ENCODE data around the gene PIGH. TPM values are rescaled to one million over a fixed set of nuclear protein-coding genes. Genes with fewer than 3 reads are reported as not detected.

Gene PIGH, protein sequence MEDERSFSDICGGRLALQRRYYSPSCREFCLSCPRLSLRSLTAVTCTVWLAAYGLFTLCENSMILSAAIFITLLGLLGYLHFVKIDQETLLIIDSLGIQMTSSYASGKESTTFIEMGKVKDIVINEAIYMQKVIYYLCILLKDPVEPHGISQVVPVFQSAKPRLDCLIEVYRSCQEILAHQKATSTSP
- total RNA-seq, result 100 to 1,000 TPM in 1 of 4 donors, 10 to 100 TPM in 3; 43.0 to 103 (median 63.1) TPM

DNA sequence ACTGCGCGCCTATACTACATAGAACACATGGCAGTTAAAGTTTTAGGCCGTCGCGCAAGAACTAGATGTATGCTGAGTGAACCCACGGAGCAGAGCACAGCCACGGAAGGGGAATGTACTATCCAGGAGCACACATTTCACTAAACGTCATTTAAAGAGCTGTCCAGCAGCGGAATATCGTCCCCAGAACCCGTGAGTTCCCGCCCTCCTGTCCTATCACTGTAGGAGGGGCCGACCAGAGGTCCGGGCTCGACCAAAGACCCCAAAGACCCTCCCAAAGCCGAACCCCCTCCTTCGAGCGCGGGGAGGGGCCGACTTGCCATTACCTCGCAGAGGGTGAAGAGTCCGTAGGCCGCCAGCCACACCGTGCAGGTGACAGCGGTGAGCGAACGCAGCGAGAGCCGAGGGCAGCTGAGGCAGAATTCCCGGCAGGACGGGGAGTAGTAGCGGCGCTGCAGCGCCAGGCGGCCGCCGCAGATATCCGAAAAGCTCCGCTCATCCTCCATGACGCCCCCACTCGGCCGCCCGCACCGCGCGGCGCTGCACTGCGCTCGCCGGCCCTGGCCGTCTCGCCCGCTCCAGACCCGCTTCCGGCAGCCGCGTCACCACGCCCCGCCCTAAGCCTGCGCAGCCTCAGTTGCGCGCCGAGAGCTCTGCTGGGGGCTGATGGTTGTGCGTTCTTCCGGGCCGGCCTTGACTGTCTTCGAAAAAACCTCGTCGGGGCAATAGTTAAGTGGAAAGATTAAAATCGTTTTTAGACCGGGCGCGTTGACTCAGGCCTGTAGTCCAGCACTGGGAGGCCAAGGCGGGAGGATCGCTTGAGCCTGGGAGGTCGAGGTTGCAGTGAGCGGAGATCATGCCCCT is at the start of gene PIGH:
PIGH (minus strand) TSS at position 571 of the 864 bp plus-strand sequence; CDS start at position 506, 65 bp downstream.
- H3K9me3 ChIP-seq, result no peaks in the 10 kb centered on the region
- intact Hi-C loops (cut with DNase I), result no loop called here
- peak within 1 kb of the TSS; percentile 81 to 96 (median 90) for H3K27ac ChIP-seq
- H3K4me3 ChIP-seq (replicated peaks in 1 of 3), result peak within 1 kb of the TSS; percentile 72 to 85 (median 77)
- peaks cover 13 to 30% of the 10 kb centered on the region in 2 donors for H3K4me1 ChIP-seq
- no peaks in the 10 kb centered on the region for H3K36me3 ChIP-seq
- TF ChIP-seq POLR2A (IDR thresholded peaks at IDR 0.05), result peak; percentile 69 to 98
- TF ChIP-seq, protein P1, sequence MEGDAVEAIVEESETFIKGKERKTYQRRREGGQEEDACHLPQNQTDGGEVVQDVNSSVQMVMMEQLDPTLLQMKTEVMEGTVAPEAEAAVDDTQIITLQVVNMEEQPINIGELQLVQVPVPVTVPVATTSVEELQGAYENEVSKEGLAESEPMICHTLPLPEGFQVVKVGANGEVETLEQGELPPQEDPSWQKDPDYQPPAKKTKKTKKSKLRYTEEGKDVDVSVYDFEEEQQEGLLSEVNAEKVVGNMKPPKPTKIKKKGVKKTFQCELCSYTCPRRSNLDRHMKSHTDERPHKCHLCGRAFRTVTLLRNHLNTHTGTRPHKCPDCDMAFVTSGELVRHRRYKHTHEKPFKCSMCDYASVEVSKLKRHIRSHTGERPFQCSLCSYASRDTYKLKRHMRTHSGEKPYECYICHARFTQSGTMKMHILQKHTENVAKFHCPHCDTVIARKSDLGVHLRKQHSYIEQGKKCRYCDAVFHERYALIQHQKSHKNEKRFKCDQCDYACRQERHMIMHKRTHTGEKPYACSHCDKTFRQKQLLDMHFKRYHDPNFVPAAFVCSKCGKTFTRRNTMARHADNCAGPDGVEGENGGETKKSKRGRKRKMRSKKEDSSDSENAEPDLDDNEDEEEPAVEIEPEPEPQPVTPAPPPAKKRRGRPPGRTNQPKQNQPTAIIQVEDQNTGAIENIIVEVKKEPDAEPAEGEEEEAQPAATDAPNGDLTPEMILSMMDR (IDR thresholded peaks at IDR 0.05), result peak; percentile 24 to 58 (median 44)
- 6 to 8% methylated on average over 43 of the region's 77 CpGs for WGBS, 2 donors
- peak; percentile 84 to 89 for DNase-seq
- no peaks in the 10 kb centered on the region for H3K27me3 ChIP-seq

DNA sequence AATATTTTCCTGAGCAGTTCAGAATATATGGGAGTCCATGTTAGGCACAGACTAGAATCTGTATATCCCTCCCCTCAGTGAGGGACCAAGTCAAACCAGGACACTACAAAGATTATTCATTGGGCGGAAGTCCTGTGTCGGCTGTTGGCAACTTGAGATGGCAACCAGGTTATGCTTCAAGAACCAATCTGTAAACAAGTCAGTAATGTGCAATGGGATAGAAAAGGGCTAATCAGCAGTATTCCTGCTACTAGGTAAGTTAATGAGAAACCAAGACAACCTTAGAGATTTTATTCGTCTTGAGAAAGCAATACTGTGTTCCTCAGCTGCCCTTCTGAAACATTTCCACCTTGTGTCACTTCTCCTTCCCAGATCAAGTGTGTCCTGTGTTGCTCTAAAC is 46.1 kb upstream of the PIGH start:
- intact Hi-C loops (cut with DNase I), result no loop called here
- Histone ChIP-seq H3K27ac (peak overlapping the region in 2 of 3 donors; percentile 26 to 76), H3K36me3 (peaks cover 29 to 51% of the 10 kb centered on the region in 2 donors), H3K27me3 (no peaks in the 10 kb centered on the region), H3K4me3 (replicated peaks in 1 of 3) (no peak overlapping the region), H3K9me3 (no peaks in the 10 kb centered on the region), H3K4me1 (peaks cover 3 to 18% of the 10 kb centered on the region in 2 donors)
- no peak for TF ChIP-seq POLR2A (IDR thresholded peaks at IDR 0.05)
- TF ChIP-seq, protein P1 (IDR thresholded peaks at IDR 0.05), result no peak
- 76 to 87% methylated on average over 3 of the region's 3 CpGs for WGBS, 2 donors
- no peak for DNase-seq

DNA sequence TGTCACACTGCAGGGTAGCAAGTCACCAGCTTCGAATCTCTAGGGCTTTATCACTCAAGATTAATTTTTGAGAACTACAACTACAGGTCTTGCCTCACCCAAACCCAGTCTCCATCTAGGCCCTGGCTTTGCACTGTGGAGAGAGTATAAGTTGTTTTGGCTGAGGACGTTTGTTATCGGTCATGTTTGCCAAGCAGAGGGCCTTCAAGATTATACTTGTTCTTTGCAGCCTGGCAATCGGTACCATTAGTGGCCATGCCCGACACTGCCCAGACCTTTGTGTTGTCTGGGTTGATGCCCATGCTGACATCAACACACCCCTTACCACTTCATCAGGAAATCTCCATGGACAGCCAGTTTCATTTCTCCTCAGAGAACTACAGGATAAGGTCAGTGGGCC is 45.3 kb upstream of the PIGH start:
- intact Hi-C loops (cut with DNase I), result no loop called here
- TF ChIP-seq POLR2A (IDR thresholded peaks at IDR 0.05), result no peak
- TF ChIP-seq, protein P1 (IDR thresholded peaks at IDR 0.05), result no peak
- no peak for DNase-seq
- Histone ChIP-seq H3K27me3 (no peaks in the 10 kb centered on the region), H3K4me3 (replicated peaks in 1 of 3) (no peak overlapping the region), H3K9me3 (no peaks in the 10 kb centered on the region), H3K27ac (peak overlapping the region; percentile 26 to 76 (median 52)), H3K4me1 (peaks cover 3 to 18% of the 10 kb centered on the region in 2 donors), H3K36me3 (peaks cover 23 to 44% of the 10 kb centered on the region in 2 donors)
- WGBS, 2 donors, result 78 to 86% methylated on average over 5 of the region's 5 CpGs

DNA sequence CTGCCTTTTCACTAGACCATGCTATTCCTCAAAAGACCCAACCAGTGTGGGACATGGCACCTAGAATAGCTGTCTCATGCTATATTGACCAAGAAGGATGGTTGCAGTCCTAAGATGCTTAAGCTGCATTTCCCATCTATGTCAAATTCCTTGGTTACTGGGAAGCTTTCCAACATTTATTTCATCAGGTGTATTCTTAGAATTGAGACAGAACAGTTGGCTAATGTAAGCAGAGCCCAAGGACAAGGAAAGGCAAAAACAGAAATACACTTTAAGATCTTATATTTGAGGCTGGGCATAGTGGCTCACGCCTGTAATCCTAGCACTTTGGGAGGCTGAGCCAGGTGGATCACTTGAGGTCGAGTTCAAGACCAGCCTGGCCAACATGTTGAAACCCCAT is 44.4 kb upstream of the PIGH start:
- DNase-seq, result no peak
- peaks cover 20 to 37% of the 10 kb centered on the region in 2 donors for H3K36me3 ChIP-seq
- intact Hi-C loops (cut with DNase I), result no loop called here
- H3K9me3 ChIP-seq, result no peaks in the 10 kb centered on the region
- H3K4me1 ChIP-seq, result peaks cover 3 to 18% of the 10 kb centered on the region in 2 donors
- H3K27me3 ChIP-seq, result no peaks in the 10 kb centered on the region
- H3K27ac ChIP-seq, result peak overlapping the region; percentile 52 to 76 (median 69)
- WGBS, 2 donors, result 63 to 71% methylated on average over 2 of the region's 2 CpGs
- TF ChIP-seq, protein P1 (IDR thresholded peaks at IDR 0.05), result no peak
- no peak for TF ChIP-seq POLR2A (IDR thresholded peaks at IDR 0.05)
- no peak overlapping the region for H3K4me3 ChIP-seq (replicated peaks in 1 of 3)

All from thyroid gland (tissue), 4 donors.